ENCODE results near the gene NACAD. TPM values are rescaled to one million over a fixed set of nuclear protein-coding genes. Genes with fewer than 3 reads are reported as not detected.

NACAD gene
- total RNA-seq, 2 experiments from 2014 or later, result not detected

- peaks cover 47% of the 10 kb centered on the region for H3K4me1 Mint-ChIP-seq
- no peaks in the 10 kb centered on the region for H3K27me3 Mint-ChIP-seq
- H3K27ac Mint-ChIP-seq, result no peak overlapping the region
- POLR2A ChIA-PET, result interaction anchor here (0.6 kb wide), 1 partner anchor 37 kb away, joined by 3 read pairs; no protein-coding TSS in a partner anchor
- CTCF ChIA-PET, result interaction anchor here (0.7 to 1.0 kb wide), 2 partner anchors 28 to 696 kb away, joined by 3 to 4 read pairs; no protein-coding TSS in a partner anchor
- no peak for DNase-seq
- H3K36me3 Mint-ChIP-seq (ENCODE audit: low read depth), result peaks cover 68% of the 10 kb centered on the region
- no peak overlapping the region for H3K4me3 Mint-ChIP-seq
- no peaks in the 10 kb centered on the region for H3K9me3 Mint-ChIP-seq
These were observed 24.6 kb downstream of the NACAD start for GRCh38 chr7:45064047-45064725.

DNA sequence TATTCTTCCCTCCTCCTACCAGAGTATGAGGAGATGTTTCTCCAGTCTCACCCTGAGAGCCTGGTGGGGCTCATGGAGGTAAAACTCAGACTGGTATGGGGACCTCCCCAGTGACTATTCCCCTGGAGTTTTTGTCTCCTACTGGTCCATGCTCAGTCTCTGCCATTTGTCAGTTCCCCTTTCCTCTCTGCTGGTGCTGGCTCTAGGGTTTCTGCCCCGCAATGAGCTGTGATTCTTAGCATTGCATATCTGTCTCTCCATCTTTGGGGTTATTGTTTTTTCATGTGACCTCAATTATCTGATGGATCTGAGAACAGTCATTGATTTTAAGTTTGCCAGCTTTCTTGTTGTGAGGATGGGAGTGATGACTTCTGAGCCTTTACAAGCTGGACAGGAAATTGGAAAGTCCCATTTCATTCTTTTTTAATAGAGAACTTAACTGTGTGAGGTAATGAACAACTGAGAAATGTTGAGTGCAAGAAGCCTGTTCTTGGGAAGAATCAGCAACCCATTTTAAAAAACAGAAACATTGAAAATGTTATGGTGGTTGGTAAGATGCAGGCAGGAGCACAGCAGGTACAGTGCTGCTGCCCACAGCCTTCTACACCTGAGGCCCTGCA lies 26.9 kb downstream of the NACAD start:
- Mint-ChIP-seq H3K9me3 (no peaks in the 10 kb centered on the region), H3K4me1 (peaks cover 48% of the 10 kb centered on the region), H3K27me3 (no peaks in the 10 kb centered on the region), H3K36me3 (ENCODE audit: low read depth) (peaks cover 69% of the 10 kb centered on the region), H3K4me3 (no peak overlapping the region), H3K27ac (peak overlapping the region; percentile 37)
- ChIA-PET POLR2A (no interaction called here), CTCF (no interaction called here)
- DNase-seq, result no peak

GRCh38 chr7:45061352-45061751 lies 27.4 kb downstream of the NACAD start:
- no peak overlapping the region for H3K27ac Mint-ChIP-seq
- no peaks in the 10 kb centered on the region for H3K9me3 Mint-ChIP-seq
- CTCF ChIA-PET, result no interaction called here
- DNase-seq, result no peak
- POLR2A ChIA-PET, result no interaction called here
- peaks cover 46% of the 10 kb centered on the region for H3K4me1 Mint-ChIP-seq
- H3K36me3 Mint-ChIP-seq (ENCODE audit: low read depth), result peaks cover 66% of the 10 kb centered on the region
- H3K27me3 Mint-ChIP-seq, result no peaks in the 10 kb centered on the region
- no peak overlapping the region for H3K4me3 Mint-ChIP-seq

- DNase-seq, result no peak
- Mint-ChIP-seq H3K27ac (no peak overlapping the region), H3K4me1 (peaks cover 46% of the 10 kb centered on the region), H3K36me3 (ENCODE audit: low read depth) (peaks cover 66% of the 10 kb centered on the region), H3K9me3 (no peaks in the 10 kb centered on the region), H3K27me3 (no peaks in the 10 kb centered on the region), H3K4me3 (no peak overlapping the region)
- POLR2A ChIA-PET, result interaction anchor here (0.6 kb wide), 1 partner anchor 40 kb away, joined by 3 read pairs; no protein-coding TSS in a partner anchor
- CTCF ChIA-PET, result no interaction called here
These were observed 28.5 kb downstream of the NACAD start for GRCh38 chr7:45060295-45060694.

DNA sequence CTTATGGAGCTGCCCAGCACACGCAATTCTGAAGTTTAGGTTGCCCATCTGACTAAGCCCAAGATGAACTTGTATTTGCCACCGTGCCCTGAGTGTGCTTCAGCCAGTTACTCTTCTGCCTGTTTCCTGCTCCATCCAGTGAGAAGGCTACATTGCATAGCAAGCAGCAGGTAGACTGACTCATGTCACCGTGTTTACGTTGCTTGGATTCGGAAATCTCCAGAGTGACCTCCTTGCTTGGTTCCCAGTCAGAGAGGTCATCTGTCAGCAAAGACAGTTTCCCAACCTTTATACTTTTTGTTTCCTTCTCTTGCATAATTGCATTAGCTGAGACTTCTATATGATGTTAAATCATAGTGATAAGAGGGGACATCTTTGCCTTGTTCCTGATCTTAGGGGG lies 30.9 kb downstream of the NACAD start:
- Mint-ChIP-seq H3K4me1 (peaks cover 56% of the 10 kb centered on the region), H3K27me3 (no peaks in the 10 kb centered on the region), H3K27ac (no peak overlapping the region), H3K9me3 (no peaks in the 10 kb centered on the region), H3K36me3 (ENCODE audit: low read depth) (peaks cover 69% of the 10 kb centered on the region), H3K4me3 (no peak overlapping the region)
- CTCF ChIA-PET, result interaction anchor here (0.9 kb wide), 1 partner anchor 16 kb away, joined by 3 read pairs; no protein-coding TSS in a partner anchor
- POLR2A ChIA-PET, result no interaction called here
- no peak for DNase-seq

DNA sequence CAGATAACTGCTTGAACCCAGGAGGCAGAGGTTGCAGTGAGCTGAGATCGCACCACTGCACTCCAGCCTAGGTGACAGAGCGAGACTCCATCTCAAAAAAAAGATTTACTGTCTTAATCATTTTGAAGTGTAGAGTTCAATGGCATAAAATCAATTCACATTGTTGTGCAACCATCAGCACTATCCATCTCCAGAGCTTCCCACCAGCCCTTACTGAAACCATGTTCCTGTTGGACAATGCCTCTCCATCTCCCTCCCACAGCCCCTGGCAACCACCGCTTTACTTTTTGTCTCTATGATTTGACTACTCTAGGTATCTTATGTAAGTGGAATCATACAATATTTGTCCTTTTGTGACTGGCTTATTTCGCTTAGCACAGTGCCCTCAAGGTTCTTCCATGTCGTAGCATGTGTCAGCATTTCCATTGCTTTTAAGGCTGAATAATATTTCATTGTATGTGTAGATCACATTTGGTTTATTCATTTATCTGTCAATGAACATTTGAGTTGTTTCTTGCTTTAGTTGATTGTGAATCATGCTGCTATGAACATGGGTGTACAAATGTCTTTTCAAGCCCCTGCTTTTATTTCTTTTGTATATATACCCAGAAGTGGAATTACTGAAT lies 33.1 kb downstream of the NACAD start:
- H3K36me3 Mint-ChIP-seq (ENCODE audit: low read depth), result peaks cover 66% of the 10 kb centered on the region

GRCh38 chr7:45055016-45055415 lies 33.8 kb downstream of the NACAD start:
- Mint-ChIP-seq H3K9me3 (no peaks in the 10 kb centered on the region), H3K27me3 (no peaks in the 10 kb centered on the region), H3K4me3 (no peak overlapping the region), H3K27ac (no peak overlapping the region), H3K36me3 (ENCODE audit: low read depth) (peaks cover 67% of the 10 kb centered on the region), H3K4me1 (peaks cover 45% of the 10 kb centered on the region)
- ChIA-PET POLR2A (no interaction called here), CTCF (interaction anchor here (1.2 to 2.0 kb wide), 2 partner anchors 22 to 23 kb away, joined by 3 to 4 read pairs; no protein-coding TSS in a partner anchor)
- DNase-seq, result no peak

More for the DNA sequence above, 33.1 kb downstream of the NACAD start:
- Mint-ChIP-seq H3K4me1 (peaks cover 44% of the 10 kb centered on the region), H3K9me3 (no peaks in the 10 kb centered on the region), H3K27me3 (no peaks in the 10 kb centered on the region), H3K4me3 (no peak overlapping the region), H3K27ac (no peak overlapping the region)
- CTCF ChIA-PET, result interaction anchor here (2.0 kb wide), 1 partner anchor 21 kb away, joined by 4 read pairs; no protein-coding TSS in a partner anchor
- DNase-seq, result no peak
- POLR2A ChIA-PET, result no interaction called here

- H3K4me3 Mint-ChIP-seq, result no peak overlapping the region
- H3K4me1 Mint-ChIP-seq, result peaks cover 42% of the 10 kb centered on the region
- no peaks in the 10 kb centered on the region for H3K27me3 Mint-ChIP-seq
- ChIA-PET CTCF (interaction anchor here (0.6 to 2.0 kb wide), 4 partner anchors 13 to 24 kb away, joined by 3 to 4 read pairs (median 3); no protein-coding TSS in a partner anchor), POLR2A (no interaction called here)
- no peak overlapping the region for H3K27ac Mint-ChIP-seq
- no peak for DNase-seq
- peaks cover 68% of the 10 kb centered on the region for H3K36me3 Mint-ChIP-seq (ENCODE audit: low read depth)
- H3K9me3 Mint-ChIP-seq, result no peaks in the 10 kb centered on the region
These were observed 34.3 kb downstream of the NACAD start for GRCh38 chr7:45054442-45054841.

DNA sequence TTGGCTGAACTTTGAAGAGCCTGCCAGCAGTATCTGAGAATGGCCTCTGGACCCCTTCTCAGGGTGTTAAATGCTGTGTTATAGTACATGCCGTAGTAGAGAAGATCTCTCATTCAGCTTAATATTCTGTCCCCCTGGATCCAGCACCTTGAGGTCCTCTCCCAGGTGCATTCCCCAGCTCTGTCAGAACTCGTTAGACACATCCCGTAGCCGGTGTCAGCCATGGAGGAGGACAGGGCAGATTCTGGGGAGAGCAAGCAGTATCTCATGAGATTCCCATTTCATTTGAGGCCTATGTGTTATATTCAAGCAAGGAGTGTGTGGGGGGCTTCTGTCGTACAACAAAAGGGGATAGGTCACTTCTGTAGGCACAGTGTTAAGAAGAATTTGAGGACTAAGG lies 34.8 kb downstream of the NACAD start:
- POLR2A ChIA-PET, result no interaction called here
- H3K36me3 Mint-ChIP-seq (ENCODE audit: low read depth), result peaks cover 68% of the 10 kb centered on the region

GRCh38 chr7:45053401-45053800 lies 35.4 kb downstream of the NACAD start:
- Mint-ChIP-seq H3K4me1 (peaks cover 41% of the 10 kb centered on the region), H3K27ac (no peak overlapping the region), H3K27me3 (no peaks in the 10 kb centered on the region), H3K36me3 (ENCODE audit: low read depth) (peaks cover 66% of the 10 kb centered on the region), H3K9me3 (no peaks in the 10 kb centered on the region), H3K4me3 (no peak overlapping the region)
- ChIA-PET CTCF (no interaction called here), POLR2A (no interaction called here)
- DNase-seq, result no peak

More for the DNA sequence above, 34.8 kb downstream of the NACAD start:
- CTCF ChIA-PET, result interaction anchor here (0.6 to 2.0 kb wide), 4 partner anchors 13 to 23 kb away, joined by 3 to 4 read pairs (median 3); no protein-coding TSS in a partner anchor
- Mint-ChIP-seq H3K9me3 (no peaks in the 10 kb centered on the region), H3K27ac (no peak overlapping the region), H3K4me1 (peaks cover 41% of the 10 kb centered on the region), H3K4me3 (no peak overlapping the region), H3K27me3 (no peaks in the 10 kb centered on the region)
- DNase-seq, result no peak

GRCh38 chr7:45052011-45052410 lies 36.8 kb downstream of the NACAD start:
- Mint-ChIP-seq H3K9me3 (no peaks in the 10 kb centered on the region), H3K4me1 (peaks cover 29% of the 10 kb centered on the region), H3K36me3 (ENCODE audit: low read depth) (peaks cover 64% of the 10 kb centered on the region), H3K27me3 (no peaks in the 10 kb centered on the region), H3K27ac (no peak overlapping the region), H3K4me3 (no peak overlapping the region)
- POLR2A ChIA-PET, result no interaction called here
- CTCF ChIA-PET, result no interaction called here
- DNase-seq, result no peak

DNA sequence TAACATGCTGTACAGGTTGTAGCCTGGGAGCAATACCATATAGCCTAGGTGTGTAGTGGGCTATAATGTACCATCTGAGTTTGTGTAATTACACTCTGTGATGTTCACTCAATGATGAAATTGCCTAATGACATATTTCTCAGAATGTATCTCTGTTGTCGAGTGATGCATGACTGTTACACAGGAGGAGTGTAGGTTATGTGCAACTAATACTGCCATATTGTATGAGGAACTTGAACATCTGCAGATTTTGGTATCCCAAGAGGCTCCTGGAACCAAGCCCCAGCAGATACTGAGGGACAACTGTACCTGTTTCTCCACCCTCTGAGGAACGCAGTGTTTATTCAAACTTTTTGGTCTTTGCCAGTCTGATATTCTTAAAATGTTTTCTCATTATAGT lies 38.6 kb downstream of the NACAD start:
- POLR2A ChIA-PET, result no interaction called here

DNA sequence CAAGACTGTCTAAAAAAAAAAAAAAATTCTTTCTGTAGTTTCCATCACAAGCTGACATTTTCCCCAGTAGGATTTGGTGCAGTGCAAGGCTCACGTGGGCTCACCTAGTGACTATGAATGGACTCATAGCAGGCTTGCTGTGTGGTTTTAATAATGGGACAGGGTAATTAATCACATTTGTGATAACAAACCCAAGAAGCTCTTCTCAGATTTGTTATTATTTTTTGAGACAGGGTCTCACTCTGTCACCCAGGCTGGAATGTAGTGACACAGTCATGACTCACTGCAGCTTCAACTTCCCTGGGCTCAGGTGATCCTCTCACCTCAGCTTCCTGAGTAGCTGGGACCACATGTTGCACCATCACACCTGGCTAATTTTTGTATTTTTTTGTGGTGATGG lies 40.0 kb downstream of the NACAD start:
- H3K4me1 Mint-ChIP-seq, result peaks cover 33% of the 10 kb centered on the region

More for the DNA sequence above, 38.6 kb downstream of the NACAD start:
- no peak for DNase-seq
- CTCF ChIA-PET, result no interaction called here
- Mint-ChIP-seq H3K27ac (no peak overlapping the region), H3K9me3 (no peaks in the 10 kb centered on the region), H3K27me3 (no peaks in the 10 kb centered on the region), H3K36me3 (ENCODE audit: low read depth) (peaks cover 64% of the 10 kb centered on the region), H3K4me3 (no peak overlapping the region), H3K4me1 (peaks cover 32% of the 10 kb centered on the region)

More for the DNA sequence above, 40.0 kb downstream of the NACAD start:
- CTCF ChIA-PET, result no interaction called here
- no peaks in the 10 kb centered on the region for H3K27me3 Mint-ChIP-seq
- peaks cover 63% of the 10 kb centered on the region for H3K36me3 Mint-ChIP-seq (ENCODE audit: low read depth)
- no peak overlapping the region for H3K4me3 Mint-ChIP-seq
- no peak overlapping the region for H3K27ac Mint-ChIP-seq
- POLR2A ChIA-PET, result no interaction called here
- no peak for DNase-seq
- H3K9me3 Mint-ChIP-seq, result no peaks in the 10 kb centered on the region
